Neutrophil (primary cell): Measurements from ENCODE around the gene RAB11FIP2.

Experiments
- H3K27ac ChIP-seq: fragments of 200-600 bp; sonication (generic); 2 replicates; pipeline ENCODE4 v1.5.1; 2016; ENCODE audit warnings: mild to moderate bottlenecking, moderate library complexity
- H3K27me3 ChIP-seq: fragments of 200-600 bp; sonication (generic); 2 replicates; pipeline ENCODE4 v1.6.0; 2016; ENCODE audit warnings: mild to moderate bottlenecking
- H3K36me3 ChIP-seq: fragments of 200-600 bp; sonication (generic); 2 replicates; pipeline ENCODE4 v1.5.1; 2017
- H3K4me1 ChIP-seq, 2 experiments: fragments of 200-600 bp in 1 of 2; sonication (generic) in 1 of 2; 1 replicate in 1 of 2; 2 replicates in 1 of 2; pipeline versions ENCODE4 v1.5.1 to v1.6.1; 2013 to 2016; ENCODE audit warnings: low read depth in 1 of 2, low read length in 1 of 2, mild to moderate bottlenecking in 1 of 2, moderate library complexity in 1 of 2; ENCODE audit not compliant: control insufficient read depth in 1 of 2, insufficient read depth in 1 of 2
- H3K4me3 ChIP-seq, 2 experiments: fragments of 200-600 bp in 1 of 2; sonication (generic) in 1 of 2; 1 replicate in 1 of 2; 2 replicates in 1 of 2; pipeline ENCODE4 v1.5.1; 2013 to 2016; ENCODE audit warnings: low read depth in 1 of 2, low read length in 1 of 2, mild to moderate bottlenecking in 1 of 2, moderate library complexity in 1 of 2
- H3K9me3 ChIP-seq: fragments of 200-600 bp; sonication (generic); 2 replicates; pipeline ENCODE4 v1.5.1; 2016
- CTCF ChIP-seq: fragments of 200-600 bp; sonication (generic); IDR thresholded peaks from 2 replicates; pipeline ENCODE4 v1.5.1; 2016; ENCODE audit warnings: antibody characterized with exemption

The RAB11FIP2 gene

GRCh38 chr10:118046395-118047156, at the start of gene RAB11FIP2:
RAB11FIP2 (minus strand) TSS chr10:118046941; CDS start chr10:118046163, 778 bp downstream.
- H3K27me3 ChIP-seq: no peaks in the 10 kb centered on the region
- H3K4me3 ChIP-seq: peak within 1 kb of the TSS; percentile 78 to 87
- H3K27ac ChIP-seq: peak within 1 kb of the TSS; percentile 97
- H3K9me3 ChIP-seq: no peaks in the 10 kb centered on the region
- TF ChIP-seq CTCF: peak; percentile 45
- H3K4me1 ChIP-seq: peaks cover 23 to 36% of the 10 kb centered on the region in 2 experiments
- no peaks in the 10 kb centered on the region for H3K36me3 ChIP-seq

GRCh38 chr10:118096022-118096421, 49.3 kb upstream of the RAB11FIP2 start:
- H3K9me3 ChIP-seq: no peaks in the 10 kb centered on the region
- no peaks in the 10 kb centered on the region for H3K36me3 ChIP-seq
- H3K27me3 ChIP-seq: peaks cover 34% of the 10 kb centered on the region
- no peak for TF ChIP-seq CTCF
- H3K4me1 ChIP-seq: no peaks in the 10 kb centered on the region
- H3K27ac ChIP-seq: no peak overlapping the region
- H3K4me3 ChIP-seq: no peak overlapping the region

- H3K9me3 ChIP-seq: no peaks in the 10 kb centered on the region
- H3K27ac ChIP-seq: no peak overlapping the region
- no peaks in the 10 kb centered on the region for H3K4me1 ChIP-seq
- no peak for TF ChIP-seq CTCF
- H3K27me3 ChIP-seq: peaks cover 33% of the 10 kb centered on the region
- H3K36me3 ChIP-seq: no peaks in the 10 kb centered on the region
- no peak overlapping the region for H3K4me3 ChIP-seq
Observed at GRCh38 chr10:118092209-118092608, 45.5 kb upstream of the RAB11FIP2 start.

GRCh38 chr10:118080817-118081216, 34.1 kb upstream of the RAB11FIP2 start:
- H3K27ac ChIP-seq: no peak overlapping the region
- H3K4me1 ChIP-seq: no peaks in the 10 kb centered on the region
- H3K36me3 ChIP-seq: no peaks in the 10 kb centered on the region
- peaks cover 7% of the 10 kb centered on the region for H3K27me3 ChIP-seq
- no peak for TF ChIP-seq CTCF
- no peak overlapping the region for H3K4me3 ChIP-seq
- no peaks in the 10 kb centered on the region for H3K9me3 ChIP-seq

- H3K9me3 ChIP-seq: no peaks in the 10 kb centered on the region
- H3K27ac ChIP-seq: no peak overlapping the region
- no peaks in the 10 kb centered on the region for H3K4me1 ChIP-seq
- no peaks in the 10 kb centered on the region for H3K36me3 ChIP-seq
- peaks cover 25% of the 10 kb centered on the region for H3K27me3 ChIP-seq
- H3K4me3 ChIP-seq: no peak overlapping the region
- no peak for TF ChIP-seq CTCF
Observed at GRCh38 chr10:118076705-118077104, 30.0 kb upstream of the RAB11FIP2 start.
